H9 (cell line): Measurements from ENCODE around the gene EFEMP1. TPM values are rescaled to one million over a fixed set of nuclear protein-coding genes. Genes with fewer than 3 reads are reported as not detected.

Source experiments
- DNase-seq: peaks from one replicate; pipeline ENCODE4 v3.0.0-alpha.2; 2017
- H2AFZ ChIP-seq: one replicate; pipeline ENCODE4 v1.6.1; 2013; ENCODE audit warnings: mild to moderate bottlenecking, low read length, control low read depth, moderate library complexity
- H2AK5ac ChIP-seq: 2 replicates; pipeline ENCODE4 v1.6.1; 2013; ENCODE audit warnings: low read length, control low read depth, mixed read lengths; ENCODE audit not compliant: insufficient read length
- H2BK120ac ChIP-seq: one replicate; pipeline ENCODE4 v1.6.1; 2013; ENCODE audit warnings: low read depth, mild to moderate bottlenecking, low read length, control low read depth, inconsistent platforms; ENCODE audit not compliant: poor library complexity, severe bottlenecking
- H2BK12ac ChIP-seq: 2 replicates; pipeline ENCODE4 v1.6.1; 2013; ENCODE audit warnings: low read length, control low read depth, mixed read lengths, low read depth; ENCODE audit not compliant: insufficient read length
- H2BK15ac ChIP-seq: 2 replicates; pipeline ENCODE4 v1.6.1; 2013; ENCODE audit warnings: low read depth, low read length, control low read depth
- H2BK20ac ChIP-seq: one replicate; pipeline ENCODE4 v1.6.1; 2013; ENCODE audit warnings: low read depth, mild to moderate bottlenecking, low read length, control low read depth, inconsistent platforms; ENCODE audit not compliant: poor library complexity, severe bottlenecking
- H2BK5ac ChIP-seq: 2 replicates; pipeline ENCODE4 v1.6.1; 2013; ENCODE audit warnings: low read length, control low read depth, mixed read lengths; ENCODE audit not compliant: insufficient read length
- H3K14ac ChIP-seq: 2 replicates; pipeline ENCODE4 v1.6.1; 2013; ENCODE audit warnings: low read length, control low read depth; ENCODE audit not compliant: insufficient read depth
- H3K18ac ChIP-seq: 2 replicates; pipeline ENCODE4 v1.6.1; 2013; ENCODE audit warnings: low read depth, mild to moderate bottlenecking, mixed read lengths, low read length, control low read depth; ENCODE audit not compliant: insufficient read length
- H3K23ac ChIP-seq: 2 replicates; pipeline ENCODE4 v1.6.1; 2013; ENCODE audit warnings: low read length, control low read depth, mixed read lengths, low read depth; ENCODE audit not compliant: insufficient read length
- H3K23me2 ChIP-seq: 2 replicates; pipeline ENCODE4 v1.6.1; 2013; ENCODE audit warnings: low read depth, mild to moderate bottlenecking, mixed read lengths, low read length, control low read depth; ENCODE audit not compliant: insufficient read length, poor library complexity, severe bottlenecking
- H3K27ac ChIP-seq: 2 replicates; pipeline ENCODE4 v1.5.1; 2013; ENCODE audit warnings: low read length, control low read depth, mixed read lengths, low read depth; ENCODE audit not compliant: insufficient read length
- H3K27me3 ChIP-seq: 2 replicates; pipeline ENCODE4 v1.6.1; 2013; ENCODE audit warnings: low read length, control low read depth, inconsistent platforms; ENCODE audit not compliant: insufficient read depth
- H3K4ac ChIP-seq: 2 replicates; pipeline ENCODE4 v1.6.1; 2013; ENCODE audit warnings: low read depth, mild to moderate bottlenecking, control low read depth, inconsistent platforms, low read length, moderate library complexity
- H3K4me1 ChIP-seq: 2 replicates; pipeline ENCODE4 v1.6.1; 2013; ENCODE audit warnings: low read length, control low read depth, inconsistent platforms; ENCODE audit not compliant: insufficient read depth
- H3K4me2 ChIP-seq: 2 replicates; pipeline ENCODE4 v1.6.1; 2013; ENCODE audit warnings: low read length, control low read depth, mixed read lengths; ENCODE audit not compliant: insufficient read length, insufficient read depth
- H3K56ac ChIP-seq: 2 replicates; pipeline ENCODE4 v1.6.1; 2013; ENCODE audit warnings: low read depth, mild to moderate bottlenecking, mixed read lengths, low read length, control low read depth; ENCODE audit not compliant: insufficient read length
- H3K79me1 ChIP-seq: 2 replicates; pipeline ENCODE4 v1.6.1; 2013; ENCODE audit warnings: low read depth, mild to moderate bottlenecking, moderate library complexity, low read length, control low read depth, inconsistent platforms; ENCODE audit not compliant: insufficient read depth, poor library complexity, severe bottlenecking
- H3K79me2 ChIP-seq: 2 replicates; pipeline ENCODE4 v1.6.1; 2013; ENCODE audit warnings: low read length, control low read depth, inconsistent platforms; ENCODE audit not compliant: insufficient read depth
- H3K9ac ChIP-seq: 2 replicates; pipeline ENCODE4 v1.6.1; 2013; ENCODE audit warnings: low read length, control low read depth, mixed read lengths; ENCODE audit not compliant: insufficient read length; ENCODE audit errors: extremely low read depth
- H3K9me3 ChIP-seq: one replicate; pipeline ENCODE4 v1.6.1; 2013; ENCODE audit warnings: low read depth, low read length, inconsistent platforms; ENCODE audit not compliant: control insufficient read depth
- H3T11ph ChIP-seq: one replicate; pipeline ENCODE4 v1.6.1; 2013; ENCODE audit warnings: mild to moderate bottlenecking, low read length, control low read depth, inconsistent platforms
- H4K20me1 ChIP-seq: one replicate; pipeline ENCODE4 v1.6.1; 2013; ENCODE audit not compliant: control insufficient read depth, insufficient read length, insufficient read depth
- H4K5ac ChIP-seq: 2 replicates; pipeline ENCODE4 v1.6.1; 2013; ENCODE audit warnings: low read depth, mild to moderate bottlenecking, mixed read lengths, low read length, control low read depth; ENCODE audit not compliant: insufficient read length
- H4K8ac ChIP-seq: replicated peaks from 2 replicates; pipeline ENCODE4 v1.6.1; 2013; ENCODE audit warnings: low read length, control low read depth, mixed read lengths, low read depth; ENCODE audit not compliant: insufficient read length
- H4K91ac ChIP-seq: 2 replicates; pipeline ENCODE4 v1.6.1; 2013; ENCODE audit warnings: low read depth, mild to moderate bottlenecking, moderate library complexity, mixed read lengths, low read length, control low read depth; ENCODE audit not compliant: insufficient read length
- H3K27ac Mint-ChIP-seq, 3 experiments: 2 replicates in 2 of 3; 3 replicates in 1 of 3; pipeline ENCODE4 v1.8.0; 2020 to 2021; ENCODE audit warnings: mixed read lengths in 3 of 3, mild to moderate bottlenecking in 1 of 3, moderate library complexity in 1 of 3
- H3K27me3 Mint-ChIP-seq: 2 replicates; pipeline ENCODE4 v1.8.0; 2021; ENCODE audit warnings: low read depth, mild to moderate bottlenecking, moderate library complexity, mixed read lengths
- H3K36me3 Mint-ChIP-seq, 3 experiments: 2 replicates in 2 of 3; 3 replicates in 1 of 3; pipeline ENCODE4 v1.8.0; 2020 to 2021; ENCODE audit warnings: low read depth in 3 of 3, mixed read lengths in 3 of 3; ENCODE audit not compliant: insufficient read depth in 1 of 3
- H3K4me1 Mint-ChIP-seq, 2 experiments: 2 replicates each; pipeline ENCODE4 v1.8.0; 2020; ENCODE audit warnings: mixed read lengths in 2 of 2
- H3K4me3 Mint-ChIP-seq, 2 experiments: 2 replicates in 1 of 2; 3 replicates in 1 of 2; pipeline ENCODE4 v1.8.0; 2020 to 2021; ENCODE audit warnings: mild to moderate bottlenecking in 2 of 2, mixed read lengths in 2 of 2, moderate library complexity in 1 of 2
- H3K9me3 Mint-ChIP-seq, 2 experiments: 2 replicates in 1 of 2; 3 replicates in 1 of 2; pipeline ENCODE4 v1.8.0; 2020; ENCODE audit warnings: mild to moderate bottlenecking in 2 of 2, mixed read lengths in 2 of 2, moderate library complexity in 1 of 2
- WGBS: extraction: QIAGEN DNeasy Blood & Tissue Kit; methylation state at CpG from one replicate; pipeline ENCODE4 v1.1.7; 2013; ENCODE audit warnings: missing lambda C conversion rate, low lambda C conversion rate, mixed read lengths; ENCODE audit not compliant: insufficient read length; ENCODE audit errors: extremely low coverage; 5-methylcytosine and 5-hydroxymethylcytosine counted together
- total RNA-seq: library from RNA; stranded (reverse); gene quantifications from 2 replicates; pipeline ENCODE4 v1.2.1, GENCODE V29; 2021
- TF ChIP-seq, protein P1 (sequence below): fragments of 200-600 bp; sonication (generic); conservative IDR thresholded peaks from 3 replicates; pipeline ENCODE4 v1.8.0; 2021; ENCODE audit warnings: antibody characterized with exemption, mild to moderate bottlenecking

EFEMP1 gene
- total RNA-seq, 1 experiment from 2014 or later, result 3.5 TPM

DNA sequence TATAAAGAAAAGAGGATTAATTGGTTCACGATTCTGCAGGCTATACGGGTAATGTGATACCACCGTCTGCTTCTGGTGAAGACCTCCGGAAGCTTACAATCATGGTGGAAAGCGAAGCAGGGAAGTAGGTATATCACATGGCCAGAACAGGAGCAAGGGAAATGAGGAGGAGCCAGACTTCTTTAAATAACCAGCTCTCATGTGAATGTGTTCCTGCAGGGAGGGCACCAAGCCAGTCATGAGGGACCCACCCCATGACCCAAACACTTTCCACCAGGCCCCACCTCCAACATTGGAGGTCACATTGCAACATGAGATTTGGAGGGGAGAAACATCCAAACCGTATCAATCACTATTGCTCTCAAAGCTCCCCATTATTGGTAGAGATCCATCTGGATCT lies 61.8 kb downstream of the EFEMP1 start:
- Histone ChIP-seq H3K4me1 (no peaks in the 10 kb centered on the region), H3K4me2 (no peak overlapping the region), H2AFZ (no peak overlapping the region), H3K23me2 (no peaks in the 10 kb centered on the region), H3K18ac (no peak overlapping the region), H3K27ac (no peak overlapping the region), H3K79me1 (no peaks in the 10 kb centered on the region), H3K9ac (no peak overlapping the region), H4K5ac (no peak overlapping the region), H2BK12ac (no peak overlapping the region), H3K27me3 (no peaks in the 10 kb centered on the region), H3K79me2 (no peaks in the 10 kb centered on the region), H3K23ac (no peak overlapping the region), H4K8ac (no peak overlapping the region), H2BK20ac (no peak overlapping the region), H3K9me3 (no peaks in the 10 kb centered on the region), H2BK5ac (no peak overlapping the region), H2BK15ac (no peak overlapping the region), H4K91ac (no peak overlapping the region), H2AK5ac (no peak overlapping the region), H3T11ph (no peak overlapping the region), H3K56ac (no peak overlapping the region), H3K4ac (no peak overlapping the region), H4K20me1 (no peaks in the 10 kb centered on the region), H2BK120ac (no peak overlapping the region), H3K14ac (no peak overlapping the region)
- WGBS, result no CpG with 5 or more reads among the region's 6 CpGs
- Mint-ChIP-seq H3K36me3 (no peaks in the 10 kb centered on the region), H3K9me3 (no peaks in the 10 kb centered on the region), H3K4me1 (peaks cover 0 to 2% of the 10 kb centered on the region in 2 experiments; a peak in 1 of 4 replicates), H3K27ac (no peak overlapping the region), H3K4me3 (no peak overlapping the region), H3K27me3 (no peaks in the 10 kb centered on the region)
- no peak for DNase-seq
- TF ChIP-seq, protein P1, sequence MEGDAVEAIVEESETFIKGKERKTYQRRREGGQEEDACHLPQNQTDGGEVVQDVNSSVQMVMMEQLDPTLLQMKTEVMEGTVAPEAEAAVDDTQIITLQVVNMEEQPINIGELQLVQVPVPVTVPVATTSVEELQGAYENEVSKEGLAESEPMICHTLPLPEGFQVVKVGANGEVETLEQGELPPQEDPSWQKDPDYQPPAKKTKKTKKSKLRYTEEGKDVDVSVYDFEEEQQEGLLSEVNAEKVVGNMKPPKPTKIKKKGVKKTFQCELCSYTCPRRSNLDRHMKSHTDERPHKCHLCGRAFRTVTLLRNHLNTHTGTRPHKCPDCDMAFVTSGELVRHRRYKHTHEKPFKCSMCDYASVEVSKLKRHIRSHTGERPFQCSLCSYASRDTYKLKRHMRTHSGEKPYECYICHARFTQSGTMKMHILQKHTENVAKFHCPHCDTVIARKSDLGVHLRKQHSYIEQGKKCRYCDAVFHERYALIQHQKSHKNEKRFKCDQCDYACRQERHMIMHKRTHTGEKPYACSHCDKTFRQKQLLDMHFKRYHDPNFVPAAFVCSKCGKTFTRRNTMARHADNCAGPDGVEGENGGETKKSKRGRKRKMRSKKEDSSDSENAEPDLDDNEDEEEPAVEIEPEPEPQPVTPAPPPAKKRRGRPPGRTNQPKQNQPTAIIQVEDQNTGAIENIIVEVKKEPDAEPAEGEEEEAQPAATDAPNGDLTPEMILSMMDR, result no peak
